GM19452 (cell line): Measurements from ENCODE around the gene UBE2H.
"Not testable (repeated sequence)": the region's sequence is repeated elsewhere in the genome, so short reads cannot be mapped to it uniquely, and the experiment has no call there.

Experiments used
- ATAC-seq: cut with Tn5 transposase; IDR thresholded peaks from one replicate; pipeline ENCODE4 v1.9.1; 2021; ENCODE audit not compliant: unreplicated experiment

UBE2H gene

DNA sequence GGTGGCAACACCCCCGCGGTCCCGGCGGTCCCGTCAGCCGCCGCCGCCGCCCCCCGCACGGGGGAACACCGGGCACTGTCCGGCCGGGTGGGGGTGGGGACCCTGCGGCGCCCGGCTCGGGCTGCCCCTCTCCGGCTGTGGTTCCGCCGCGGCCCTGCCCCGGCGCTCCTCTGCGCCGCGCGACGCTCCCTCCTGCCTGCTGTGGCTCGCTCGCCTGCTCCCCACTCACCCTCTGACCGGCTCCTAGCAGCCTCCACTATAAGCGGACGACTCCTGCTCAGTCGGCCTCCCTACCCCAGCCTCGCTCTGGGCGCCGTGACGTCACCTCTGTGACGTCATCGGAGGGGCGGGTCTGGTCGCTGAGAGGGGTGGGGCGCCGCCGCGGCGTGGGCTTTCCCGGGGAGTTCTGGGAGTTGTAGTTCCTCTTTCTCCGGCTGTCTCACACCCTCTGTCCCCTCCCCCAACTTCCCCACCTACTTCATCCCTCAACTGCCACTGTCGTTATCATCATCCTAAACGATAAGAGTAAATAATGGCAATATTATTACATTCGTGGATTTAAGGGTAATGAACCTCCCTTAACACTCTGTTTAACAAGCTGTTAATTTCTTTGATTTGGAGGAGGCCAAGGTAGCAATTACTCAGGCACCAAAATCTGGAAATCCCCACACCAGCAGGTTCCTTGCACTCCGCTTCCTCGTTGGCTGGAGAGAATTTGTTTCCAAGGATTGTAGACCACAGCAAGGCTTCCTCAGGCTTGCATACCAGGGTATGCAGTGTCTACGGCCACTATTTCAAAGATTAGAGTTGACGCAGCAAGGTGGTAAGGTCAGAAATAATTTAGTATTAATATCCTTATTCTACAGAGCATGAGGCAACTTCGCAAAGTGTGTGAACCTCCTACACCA lies at the start of gene UBE2H:
Gene UBE2H (minus strand): TSS at position 308 of the 908 bp plus-strand sequence. CDS start 405 bp downstream, outside the sequence.
- peak; percentile 72 for ATAC-seq

DNA sequence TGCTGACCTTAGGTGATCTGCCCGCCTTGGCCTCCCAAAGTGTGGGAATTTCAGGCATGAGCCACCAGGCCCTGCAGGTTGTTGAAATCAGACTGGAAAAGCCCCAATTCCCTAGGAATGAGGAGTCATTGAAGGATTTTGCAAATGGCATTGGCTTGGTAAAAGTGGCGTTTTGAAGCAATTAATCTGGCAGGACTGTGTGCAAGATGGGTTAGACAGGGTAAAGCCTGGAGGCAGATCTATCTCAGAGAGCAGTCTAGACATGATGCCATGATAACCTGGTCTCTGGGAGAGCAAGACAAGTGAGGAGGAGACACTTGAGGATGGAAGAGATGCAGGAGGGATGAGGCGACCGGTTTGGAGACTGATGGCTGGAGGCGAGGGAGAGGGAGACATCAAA lies 45.7 kb upstream of the UBE2H start:
- no peak for ATAC-seq

DNA sequence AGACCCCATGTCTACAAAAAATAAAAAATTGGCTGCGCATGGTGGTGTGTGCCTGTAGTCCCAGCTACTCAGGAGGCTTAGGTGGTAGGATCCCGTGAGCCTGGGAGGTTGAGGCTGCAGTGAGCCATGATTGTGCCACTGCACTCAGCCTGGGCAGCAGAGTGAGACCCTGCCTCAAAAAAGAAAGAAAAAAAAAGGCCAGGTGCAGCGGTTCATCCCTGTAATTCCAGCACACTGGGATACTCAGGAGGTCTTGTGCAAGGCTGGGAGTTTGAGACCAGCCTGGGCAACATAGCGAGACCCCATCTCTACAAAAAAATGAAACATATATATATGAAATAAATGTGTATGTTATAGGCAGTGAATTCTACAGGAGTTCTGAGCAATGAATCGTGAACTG lies 44.5 kb upstream of the UBE2H start:
- no peak for ATAC-seq

DNA sequence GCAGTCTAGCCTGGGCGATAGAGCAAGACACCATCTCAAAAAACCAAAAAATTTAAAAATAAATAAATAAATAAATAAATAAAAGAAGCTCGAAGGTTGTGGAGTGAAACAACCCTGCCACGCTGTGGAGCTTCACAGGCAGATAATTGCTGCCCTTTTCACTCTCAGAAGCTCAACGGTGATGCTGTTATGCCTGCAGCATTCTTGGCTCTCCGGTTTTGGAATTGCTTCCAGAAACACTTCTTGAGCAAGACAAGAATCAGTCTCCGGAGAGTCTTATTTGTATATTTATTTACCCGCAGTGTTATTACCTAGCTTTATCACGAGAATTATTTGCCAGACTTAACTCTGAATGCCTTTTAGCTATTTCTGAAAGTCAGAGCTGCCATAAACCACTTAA lies 40.5 kb upstream of the UBE2H start:
- ATAC-seq = no peak

DNA sequence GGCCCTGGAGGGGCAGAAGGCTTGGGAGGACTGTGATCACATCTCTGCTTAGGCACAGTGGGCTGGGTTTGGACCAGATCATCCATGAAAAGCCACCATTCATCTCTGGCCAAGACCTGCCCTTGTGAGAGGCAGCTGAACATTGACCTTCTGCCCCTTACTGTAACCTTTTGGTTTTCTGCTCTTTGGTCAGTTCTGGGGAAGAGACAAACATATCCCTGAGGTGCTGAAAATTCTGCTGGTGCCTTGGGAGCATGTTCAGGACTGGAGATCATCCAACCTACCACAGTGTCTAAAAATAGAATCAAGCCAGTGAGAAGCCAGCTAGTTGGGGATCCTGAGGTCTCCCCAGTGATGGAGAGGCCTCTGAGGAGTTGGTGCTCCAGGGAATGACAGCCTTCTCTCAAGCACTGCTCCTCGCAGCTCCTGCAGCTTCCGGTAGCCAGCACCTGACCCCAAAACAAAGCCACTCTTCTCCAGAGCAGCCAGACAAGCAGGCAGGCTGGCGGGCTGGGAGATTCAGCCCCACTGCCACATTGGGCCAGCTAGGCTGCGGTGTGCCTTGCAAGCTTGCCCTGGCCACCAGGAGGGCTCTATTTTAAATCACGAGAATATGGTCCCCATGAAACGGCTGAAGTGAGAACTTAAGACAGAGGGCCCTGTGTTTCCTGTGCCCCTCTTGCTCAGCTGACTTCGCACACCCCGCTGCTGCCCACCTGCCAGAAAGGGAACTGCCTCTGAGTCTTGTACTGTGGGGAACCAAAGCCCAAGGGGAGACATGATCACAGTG lies 37.8 kb upstream of the UBE2H start:
- no peak for ATAC-seq

DNA sequence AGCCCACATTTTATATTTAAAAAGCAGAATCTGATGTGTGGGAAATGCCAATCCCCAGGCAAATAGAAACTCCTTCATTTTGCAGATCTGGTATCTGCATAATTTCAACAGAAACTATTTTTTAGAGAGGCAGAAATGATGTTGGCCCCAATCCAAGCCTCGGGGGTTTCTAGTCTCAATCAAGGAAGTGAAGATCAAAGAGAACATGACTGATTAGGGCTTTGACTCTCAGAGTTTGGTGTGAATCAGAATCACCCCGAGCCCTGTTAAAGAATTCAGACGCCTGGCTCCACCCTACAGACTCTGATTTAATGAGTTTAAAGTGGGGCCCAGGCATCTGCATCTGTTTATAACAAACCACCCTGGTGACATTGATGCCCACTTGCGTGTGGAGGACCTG lies 36.7 kb upstream of the UBE2H start:
- ATAC-seq = no peak

DNA sequence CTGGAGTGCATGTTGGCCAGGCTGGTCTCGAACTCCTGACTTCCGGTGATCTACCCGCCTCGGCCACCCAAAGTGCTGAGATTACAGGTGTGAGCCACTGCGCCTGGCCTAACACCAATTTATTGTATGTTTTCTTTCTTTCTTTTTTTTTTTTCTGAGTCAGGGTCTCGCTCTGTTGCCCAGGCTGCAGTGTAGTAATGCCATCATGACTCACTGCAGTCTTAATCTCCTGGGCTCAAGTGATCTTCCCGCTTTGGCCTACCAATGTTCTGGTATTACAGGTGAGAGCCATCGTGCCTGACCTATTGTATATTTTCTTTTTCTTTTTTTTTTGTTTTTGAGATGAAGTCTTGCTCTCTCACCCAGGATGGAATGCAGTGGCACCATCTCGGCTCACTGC lies 33.8 kb upstream of the UBE2H start:
- no peak for ATAC-seq

DNA sequence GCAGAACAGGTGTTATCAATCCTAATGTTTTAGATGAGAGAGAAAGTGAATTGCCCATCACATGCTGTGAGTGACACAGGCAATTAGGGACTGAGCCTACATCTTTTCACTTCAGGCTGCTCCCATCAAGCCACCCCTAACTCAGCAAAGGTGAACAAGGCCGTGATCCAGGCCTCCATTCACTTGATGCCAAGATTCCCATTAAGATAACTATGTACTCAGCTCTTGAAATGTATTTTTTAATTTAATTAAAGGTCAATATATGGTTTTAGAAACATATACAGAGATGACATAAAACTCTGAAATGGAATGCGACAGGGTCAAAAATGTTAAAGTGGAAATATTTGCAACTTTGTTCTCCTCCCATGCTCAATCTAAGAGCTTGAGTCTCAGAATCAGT lies 27.9 kb upstream of the UBE2H start:
- ATAC-seq = no peak

DNA sequence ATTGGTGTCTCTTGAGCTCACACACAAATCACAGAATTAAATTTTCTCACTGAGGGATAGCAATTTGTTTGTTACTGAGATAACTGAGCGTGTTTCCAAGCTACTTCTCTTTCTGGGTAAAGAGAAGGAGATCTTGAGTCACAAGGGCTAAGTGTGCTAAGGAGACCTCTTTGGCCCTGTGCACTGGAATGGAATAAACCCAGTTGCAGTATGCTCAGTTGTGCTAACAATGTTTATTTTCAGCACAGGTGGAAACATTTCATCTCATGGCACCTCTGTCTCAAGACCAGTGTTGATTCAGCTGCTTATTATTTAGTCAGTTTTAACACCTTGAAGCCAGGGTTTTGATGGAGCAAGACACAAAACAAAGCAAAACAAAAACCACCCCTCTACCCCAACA lies 22.5 kb upstream of the UBE2H start:
- ATAC-seq = no peak

DNA sequence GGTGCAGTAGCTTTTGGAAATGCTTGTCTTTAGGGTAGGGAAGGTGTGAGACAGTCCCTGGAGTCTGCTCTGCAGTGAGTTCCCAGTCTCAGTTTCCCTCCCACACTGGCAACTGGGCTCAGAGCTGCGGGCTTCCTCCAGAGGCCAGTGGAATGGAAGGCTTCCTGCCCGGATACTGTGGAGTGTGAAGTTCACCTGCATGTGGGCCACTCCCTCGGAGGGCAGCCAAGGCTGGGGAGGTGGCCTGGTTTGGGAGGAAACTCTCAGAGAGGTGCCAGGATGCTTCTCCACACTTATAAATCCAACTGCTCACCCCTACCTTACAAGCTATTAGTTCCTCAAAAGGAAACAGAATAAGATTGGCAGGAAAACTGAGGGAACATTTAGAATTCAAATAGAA lies 18.1 kb upstream of the UBE2H start:
- no peak for ATAC-seq

DNA sequence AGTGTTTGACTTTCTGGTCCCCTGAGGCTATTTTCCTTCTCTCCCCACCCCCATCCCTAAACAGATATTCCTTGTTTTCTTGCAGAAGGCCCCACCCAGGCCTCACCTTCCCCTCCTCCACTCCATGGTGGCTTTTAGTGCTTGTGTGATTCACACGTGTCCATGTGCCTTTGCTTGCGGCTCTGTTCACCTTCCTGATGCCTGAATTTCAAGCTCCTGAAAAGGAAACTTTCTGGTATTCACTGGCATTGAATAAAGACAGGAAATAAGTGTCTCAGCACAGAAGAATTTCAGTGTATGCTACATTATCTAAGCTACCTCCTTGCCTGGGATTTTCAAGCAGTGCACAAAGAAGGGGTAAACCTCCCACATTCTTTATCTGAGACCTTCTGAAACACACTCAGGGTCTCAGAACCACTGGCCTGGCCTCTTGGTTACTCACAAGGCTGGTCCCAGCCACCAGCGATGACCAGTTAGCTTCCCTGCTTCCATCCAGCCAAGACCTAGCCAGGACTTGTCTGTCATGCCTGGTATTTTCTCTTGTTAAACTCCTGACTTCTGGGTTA lies 17.2 kb upstream of the UBE2H start:
- no peak for ATAC-seq

DNA sequence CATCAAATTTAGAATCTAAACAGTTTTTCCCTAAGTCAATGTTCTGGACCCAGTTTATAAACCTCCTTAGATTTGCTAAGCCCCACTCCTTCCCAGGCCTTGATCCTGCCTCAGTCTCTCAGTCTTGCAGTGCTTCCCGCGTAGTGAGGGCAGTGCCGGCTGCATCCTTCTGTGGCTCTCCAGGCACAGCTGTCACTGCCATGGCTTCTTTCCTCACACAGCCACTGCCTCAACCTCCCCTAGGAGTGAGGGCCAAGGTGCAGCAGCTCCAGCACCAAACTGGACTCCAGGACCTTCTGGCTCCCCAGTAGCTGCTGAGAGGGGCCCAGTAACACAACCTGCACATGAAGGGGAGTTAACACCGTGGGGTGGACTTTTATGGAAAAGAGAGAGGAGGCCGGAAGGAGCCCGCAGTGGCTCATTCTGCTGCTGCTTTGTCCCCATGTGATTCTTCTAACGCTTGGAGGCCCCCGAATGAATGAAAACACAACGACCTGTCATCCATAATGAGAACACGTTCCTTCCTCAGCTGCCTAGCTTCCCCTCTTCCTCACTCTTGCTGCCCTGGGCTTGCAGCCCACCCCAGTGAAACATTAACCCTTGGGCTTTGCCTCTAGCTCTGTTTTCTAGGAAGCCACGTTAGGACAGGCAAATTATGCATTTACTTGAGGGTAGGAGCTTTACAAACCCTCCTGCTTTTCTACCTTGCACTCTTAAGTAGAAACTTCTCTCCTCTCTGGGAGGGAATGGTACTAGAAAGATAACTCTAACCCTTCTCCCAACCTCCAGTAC lies 16.0 kb upstream of the UBE2H start:
- no peak for ATAC-seq

DNA sequence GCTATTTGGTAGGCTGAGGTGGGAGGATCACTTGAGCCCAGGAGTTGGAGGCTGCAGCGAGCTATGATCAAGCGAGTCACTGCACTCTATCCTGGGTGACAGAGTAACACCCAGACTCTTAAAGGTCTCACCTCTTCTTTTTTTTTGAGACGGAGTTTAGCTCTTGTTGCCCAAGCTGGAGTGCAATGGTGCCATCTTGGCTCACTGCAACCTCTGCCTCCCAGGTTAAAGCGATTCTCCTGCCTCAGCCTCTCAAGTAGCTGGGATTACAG lies 7.4 kb upstream of the UBE2H start:
- not testable (repeated sequence) for ATAC-seq

DNA sequence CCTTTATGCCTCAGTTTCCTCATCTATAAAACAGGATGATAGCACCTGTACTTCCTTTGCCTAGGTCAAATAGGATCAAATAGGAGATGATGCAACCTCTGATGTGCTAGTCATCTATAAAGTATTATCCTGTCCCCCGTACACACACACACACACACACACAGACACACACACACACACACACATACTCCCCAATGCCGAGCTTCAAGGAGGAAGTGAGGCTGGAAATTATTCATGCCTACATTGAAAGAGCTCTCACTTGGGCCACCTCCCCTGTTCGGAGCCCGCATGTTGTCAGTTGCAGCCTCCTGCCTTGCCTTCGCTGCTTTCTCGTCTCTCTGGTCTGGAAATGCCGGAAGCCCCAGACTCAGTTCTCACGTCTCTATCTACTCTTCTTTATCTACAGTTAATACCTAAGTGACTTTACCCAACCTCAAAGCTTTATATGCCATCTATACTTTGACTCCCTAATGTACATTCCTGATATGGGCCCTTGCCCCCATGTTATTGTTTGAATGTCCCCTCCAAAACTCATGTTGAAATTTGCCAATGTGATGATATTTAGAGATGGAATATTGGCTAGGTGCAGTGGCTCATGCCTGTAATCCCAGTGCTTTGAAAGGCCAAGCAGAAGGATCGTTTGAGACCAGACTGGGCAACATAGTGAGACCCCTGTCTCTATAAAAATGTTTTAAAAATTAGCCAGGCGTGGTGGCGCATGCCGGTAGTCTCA lies 6.9 kb upstream of the UBE2H start:
- no peak for ATAC-seq

DNA sequence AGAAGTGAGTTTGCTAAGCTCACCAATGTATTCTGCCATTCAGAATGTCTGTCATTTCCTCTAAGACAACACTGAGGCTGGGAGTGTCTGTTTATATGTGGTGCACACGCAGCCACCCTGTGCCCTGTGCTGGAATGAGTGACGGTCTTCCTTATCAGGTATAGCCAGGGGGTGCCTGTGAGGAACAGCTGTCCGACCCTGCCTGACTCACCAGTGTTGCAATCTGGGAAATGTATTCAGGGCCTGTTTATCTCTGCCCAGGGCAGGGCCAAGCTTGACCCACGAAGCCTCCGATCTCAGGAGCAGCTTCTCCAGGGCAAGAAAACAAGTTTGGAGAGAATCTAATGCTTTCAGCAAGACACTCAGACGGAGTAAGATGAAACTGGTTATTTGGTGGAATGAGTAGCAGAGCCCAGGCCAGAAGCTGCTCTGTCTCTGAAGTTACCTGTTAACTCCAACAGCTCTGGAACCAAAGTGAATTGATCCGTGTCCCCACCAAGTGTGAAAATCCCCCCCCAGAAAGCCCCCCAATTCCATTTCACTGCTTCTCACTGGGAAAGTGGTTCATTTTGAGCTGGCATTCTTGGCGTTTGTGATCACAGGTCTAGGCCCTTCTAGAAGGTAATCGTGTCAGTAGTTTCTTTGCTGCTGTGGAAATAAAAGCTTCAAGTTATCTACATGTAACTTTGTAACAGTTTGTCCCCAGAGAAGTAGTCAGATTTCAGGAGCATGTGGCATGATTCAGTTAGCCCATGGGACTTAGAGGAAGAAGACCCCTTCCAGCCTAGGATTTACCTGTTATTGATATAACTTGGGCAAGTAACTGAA lies 6.1 kb upstream of the UBE2H start:
- no peak for ATAC-seq

DNA sequence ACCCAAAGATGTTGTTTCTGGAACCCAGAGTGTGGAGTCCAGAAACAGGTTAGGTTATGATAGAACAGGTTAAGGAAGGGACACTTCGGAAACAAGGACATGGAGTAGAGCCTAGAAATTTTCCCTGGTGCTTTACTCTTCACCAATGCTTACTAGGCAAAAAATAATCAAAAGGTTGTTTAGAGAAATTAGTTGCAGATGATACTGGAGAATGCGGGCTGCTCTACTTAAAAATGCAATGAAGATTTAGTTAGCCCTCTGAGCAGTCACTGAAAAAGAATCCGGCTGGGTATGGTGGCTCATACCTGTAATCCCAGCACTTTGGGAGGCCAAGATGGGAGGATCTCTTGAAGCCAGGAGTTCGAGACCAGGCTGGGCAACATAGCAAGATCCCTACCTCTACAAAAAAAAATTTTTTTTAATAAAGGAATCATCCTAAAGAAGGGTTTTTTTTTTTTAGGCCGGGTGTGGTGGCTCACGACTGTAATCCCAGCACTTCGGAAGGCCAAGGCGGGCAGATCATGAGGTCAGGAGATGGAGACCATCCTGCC lies 3.3 kb upstream of the UBE2H start:
- ATAC-seq = no peak

DNA sequence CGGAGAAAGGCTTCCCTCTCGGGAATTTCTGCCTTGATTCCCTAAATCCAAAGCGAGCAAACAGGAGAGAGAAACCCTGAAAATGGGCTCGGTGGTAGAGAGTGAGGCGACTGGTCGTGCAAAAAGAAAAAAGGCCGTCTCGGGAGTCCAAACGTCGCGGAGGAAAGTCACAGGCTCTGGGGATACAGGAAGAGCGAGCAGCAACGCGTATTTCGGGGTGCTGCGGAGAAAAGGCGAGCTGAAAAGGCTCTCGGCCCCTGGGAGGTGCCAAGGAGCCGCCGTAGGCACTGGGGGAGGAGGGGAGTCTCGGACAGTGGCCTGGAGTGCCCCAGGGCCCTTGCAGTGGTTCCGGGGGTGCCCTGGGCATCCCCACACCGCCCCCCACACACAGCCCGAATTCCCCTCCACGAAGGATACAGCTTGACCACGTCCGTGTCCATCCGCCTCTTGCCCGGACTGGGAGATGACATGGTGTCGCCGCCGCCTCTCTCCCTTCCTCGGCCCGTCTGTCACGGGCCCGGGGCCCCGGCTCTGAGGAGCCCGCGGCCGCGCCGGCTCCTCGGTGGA lies 591 bp downstream of the UBE2H start:
- ATAC-seq = peak; percentile 11

DNA sequence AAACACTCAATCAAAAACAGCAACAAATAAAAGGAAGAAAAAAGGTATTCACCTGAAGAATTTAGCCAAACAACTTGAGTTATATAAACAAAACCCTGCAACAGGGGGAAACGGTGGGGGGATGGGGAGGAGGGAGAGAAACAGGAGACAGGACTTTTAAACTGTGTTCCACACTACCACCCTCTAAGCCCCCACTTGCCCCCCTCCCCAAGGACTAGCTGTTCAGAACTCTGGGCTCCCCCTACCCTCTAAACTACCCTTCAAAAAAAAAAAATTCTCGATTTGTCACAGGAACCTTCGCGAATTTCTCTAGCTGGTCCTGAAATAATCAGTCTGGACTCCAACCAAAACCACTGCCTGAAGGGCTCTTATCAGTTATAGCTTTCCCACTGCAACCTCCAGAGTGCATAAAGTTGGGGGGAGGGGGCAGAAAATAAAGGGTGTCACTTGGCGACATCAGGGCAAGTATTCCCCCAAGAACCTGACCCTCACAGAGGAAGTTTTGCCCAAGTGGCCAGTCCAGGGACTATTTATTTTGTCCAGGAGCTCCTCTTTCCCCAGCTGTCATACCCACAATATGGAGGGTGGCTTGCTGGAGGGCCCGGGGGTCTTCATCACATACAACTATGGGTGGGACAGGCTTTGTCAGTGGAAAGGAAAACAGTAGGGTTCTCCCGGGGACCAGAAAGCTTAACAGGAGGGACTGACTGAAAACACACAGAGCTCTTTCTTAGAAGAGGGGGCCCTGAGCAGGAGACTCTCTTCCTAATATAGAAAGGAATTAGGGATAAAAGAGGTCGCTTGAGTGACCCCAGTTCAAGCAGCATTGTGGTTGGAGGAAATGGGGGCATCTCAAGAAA lies 1.3 kb downstream of the UBE2H start:
- ATAC-seq = no peak
